ENCODE results near the gene PTCD2. TPM values are rescaled to one million over a fixed set of nuclear protein-coding genes. Genes with fewer than 3 reads are reported as not detected.
A peak's percentile ranks its signal among the peaks of the same experiment; 100 is the strongest.

The PTCD2 gene
- total RNA-seq, 1 experiment from 2014 or later, result 13.0 TPM

GRCh38 chr5:72307968-72308852 is 12.0 kb upstream of the PTCD2 start (continued):
- TF ChIP-seq, protein P1, sequence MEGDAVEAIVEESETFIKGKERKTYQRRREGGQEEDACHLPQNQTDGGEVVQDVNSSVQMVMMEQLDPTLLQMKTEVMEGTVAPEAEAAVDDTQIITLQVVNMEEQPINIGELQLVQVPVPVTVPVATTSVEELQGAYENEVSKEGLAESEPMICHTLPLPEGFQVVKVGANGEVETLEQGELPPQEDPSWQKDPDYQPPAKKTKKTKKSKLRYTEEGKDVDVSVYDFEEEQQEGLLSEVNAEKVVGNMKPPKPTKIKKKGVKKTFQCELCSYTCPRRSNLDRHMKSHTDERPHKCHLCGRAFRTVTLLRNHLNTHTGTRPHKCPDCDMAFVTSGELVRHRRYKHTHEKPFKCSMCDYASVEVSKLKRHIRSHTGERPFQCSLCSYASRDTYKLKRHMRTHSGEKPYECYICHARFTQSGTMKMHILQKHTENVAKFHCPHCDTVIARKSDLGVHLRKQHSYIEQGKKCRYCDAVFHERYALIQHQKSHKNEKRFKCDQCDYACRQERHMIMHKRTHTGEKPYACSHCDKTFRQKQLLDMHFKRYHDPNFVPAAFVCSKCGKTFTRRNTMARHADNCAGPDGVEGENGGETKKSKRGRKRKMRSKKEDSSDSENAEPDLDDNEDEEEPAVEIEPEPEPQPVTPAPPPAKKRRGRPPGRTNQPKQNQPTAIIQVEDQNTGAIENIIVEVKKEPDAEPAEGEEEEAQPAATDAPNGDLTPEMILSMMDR (IDR thresholded peaks at IDR 0.05), result peak; percentile 29; the same call in 1 of the 2 replicates
- TF ChIP-seq E2F4 (CRISPR knock-in tag; IDR thresholded peaks at IDR 0.05; ENCODE audit: borderline replicate concordance, low read depth) (no peak), NFE2L1 (CRISPR knock-in tag; IDR thresholded peaks at IDR 0.05) (peak; percentile 73; the same call in 1 of the 2 replicates), GABPB1 (CRISPR knock-in tag; IDR thresholded peaks at IDR 0.05) (peak; percentile 78), OVOL2 (CRISPR knock-in tag; IDR thresholded peaks at IDR 0.05; ENCODE audit: borderline replicate concordance) (no peak), NR3C1 (CRISPR knock-in tag; conservative IDR thresholded peaks at IDR 0.05; ENCODE audit: low read depth) (0 out of 2 replicates have a peak, but pooled peaks have one; percentile 83), ARID4B (CRISPR knock-in tag; IDR thresholded peaks at IDR 0.05; ENCODE audit: borderline replicate concordance) (peak; percentile 84), RELA (CRISPR knock-in tag; IDR thresholded peaks at IDR 0.05; ENCODE audit: borderline replicate concordance) (peak; percentile 68; the same call in 1 of the 2 replicates), ZNF423 (CRISPR knock-in tag; IDR thresholded peaks at IDR 0.05) (peak; percentile 75), ZNF138 (CRISPR knock-in tag; conservative IDR thresholded peaks at IDR 0.05) (no peak), SP1 (CRISPR knock-in tag; conservative IDR thresholded peaks at IDR 0.05) (peak; percentile 75; the same call in 1 of the 2 replicates), ZBTB43 (CRISPR knock-in tag; IDR thresholded peaks at IDR 0.05) (peak; percentile 82), E2F5 (CRISPR knock-in tag; IDR thresholded peaks at IDR 0.05) (0 out of 2 replicates have a peak, but pooled peaks have one; percentile 14), KAT7 (CRISPR knock-in tag; IDR thresholded peaks at IDR 0.05; ENCODE audit: borderline replicate concordance) (peak; percentile 94), ESRRA (CRISPR knock-in tag; IDR thresholded peaks at IDR 0.05; ENCODE audit: borderline replicate concordance) (0 out of 2 replicates have a peak, but pooled peaks have one; percentile 55)
- TF ChIP-seq, protein P2, sequence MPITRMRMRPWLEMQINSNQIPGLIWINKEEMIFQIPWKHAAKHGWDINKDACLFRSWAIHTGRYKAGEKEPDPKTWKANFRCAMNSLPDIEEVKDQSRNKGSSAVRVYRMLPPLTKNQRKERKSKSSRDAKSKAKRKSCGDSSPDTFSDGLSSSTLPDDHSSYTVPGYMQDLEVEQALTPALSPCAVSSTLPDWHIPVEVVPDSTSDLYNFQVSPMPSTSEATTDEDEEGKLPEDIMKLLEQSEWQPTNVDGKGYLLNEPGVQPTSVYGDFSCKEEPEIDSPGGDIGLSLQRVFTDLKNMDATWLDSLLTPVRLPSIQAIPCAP (CRISPR knock-in tag; IDR thresholded peaks at IDR 0.05), result peak; percentile 81; the same call in 1 of the 2 replicates
